Suppressor macrophage treated with lipopolysaccharide for 4 hours (primary cell): ENCODE measurements around the gene UROC1.

Experiments used
- DNase-seq: peaks from one replicate; pipeline ENCODE4 v3.0.0-alpha.2; 2020

UROC1 gene

DNA sequence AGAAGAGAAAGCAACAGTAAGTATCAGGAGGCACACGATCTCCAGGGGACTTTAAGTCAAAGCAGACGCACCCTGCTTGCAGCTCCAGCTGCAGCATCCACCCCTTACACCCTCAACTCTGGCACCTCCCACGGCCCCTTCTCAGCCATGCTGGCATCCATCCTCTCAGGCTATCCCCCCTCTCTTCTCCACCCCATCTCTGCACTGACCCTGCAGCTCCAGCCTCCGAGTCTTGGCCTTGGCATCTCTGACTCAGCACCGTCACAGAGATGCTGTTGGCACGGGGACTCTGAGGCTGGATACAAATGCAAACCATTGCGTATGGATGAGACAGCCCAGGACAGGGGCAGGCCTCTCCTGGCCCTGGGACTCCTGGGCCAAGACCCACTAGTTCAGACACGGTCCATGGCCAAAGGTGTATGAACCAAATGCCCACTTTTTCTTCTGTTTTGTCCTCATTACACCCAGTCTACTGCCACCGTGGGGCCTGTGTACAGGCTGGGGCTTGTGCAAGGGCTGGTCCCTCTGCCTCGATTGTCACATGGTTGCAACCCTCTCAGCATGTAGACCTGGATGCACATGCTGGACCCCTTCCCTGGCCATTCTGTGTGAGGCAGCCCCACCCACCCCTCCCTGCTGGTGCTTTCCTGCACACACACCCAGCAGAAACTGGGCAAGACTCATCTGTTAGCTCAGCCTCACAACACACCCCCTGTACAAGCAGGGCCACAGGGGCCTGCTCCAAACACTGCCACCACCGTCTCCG lies 23.2 kb downstream of the UROC1 start:
- DNase-seq: no peak

DNA sequence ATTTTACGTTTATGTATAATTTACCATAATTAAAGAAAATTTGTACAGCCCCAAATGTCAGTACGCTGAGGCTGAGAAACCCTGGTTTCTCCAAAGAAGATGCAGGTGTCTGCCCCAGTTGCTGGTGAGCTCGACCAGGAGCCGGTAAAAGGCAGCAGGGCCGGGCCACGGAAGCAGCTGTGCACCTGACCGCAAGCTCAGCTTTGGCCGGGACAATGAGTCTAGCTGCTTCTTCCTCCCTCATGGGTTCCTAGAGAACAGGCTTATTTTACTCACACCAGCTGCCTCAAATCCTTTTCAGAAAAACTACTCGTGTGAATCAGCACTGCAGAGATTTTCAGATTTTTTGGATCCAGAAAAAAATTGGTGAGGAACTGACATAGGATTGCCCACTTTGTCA lies 23.8 kb downstream of the UROC1 start:
- DNase-seq: no peak

DNA sequence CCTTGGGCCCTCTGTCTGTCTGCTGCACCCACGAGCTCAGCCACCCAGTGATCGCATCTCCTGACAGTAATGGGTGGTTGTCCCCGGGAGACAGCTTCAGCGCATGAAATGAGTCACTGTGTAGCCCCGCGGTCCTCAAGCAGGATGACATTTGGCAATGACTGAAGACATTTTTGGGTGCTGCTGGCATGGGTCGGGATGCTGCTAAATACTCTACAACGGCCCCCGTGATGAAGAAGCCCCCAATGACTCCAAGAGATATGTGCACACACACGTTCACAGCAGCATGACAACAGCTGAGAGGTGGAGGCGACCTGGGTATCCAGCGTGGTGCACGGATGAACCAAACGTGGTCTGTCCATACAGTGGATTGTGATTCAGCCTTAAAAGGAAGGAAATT lies 24.5 kb downstream of the UROC1 start:
- DNase-seq: no peak

DNA sequence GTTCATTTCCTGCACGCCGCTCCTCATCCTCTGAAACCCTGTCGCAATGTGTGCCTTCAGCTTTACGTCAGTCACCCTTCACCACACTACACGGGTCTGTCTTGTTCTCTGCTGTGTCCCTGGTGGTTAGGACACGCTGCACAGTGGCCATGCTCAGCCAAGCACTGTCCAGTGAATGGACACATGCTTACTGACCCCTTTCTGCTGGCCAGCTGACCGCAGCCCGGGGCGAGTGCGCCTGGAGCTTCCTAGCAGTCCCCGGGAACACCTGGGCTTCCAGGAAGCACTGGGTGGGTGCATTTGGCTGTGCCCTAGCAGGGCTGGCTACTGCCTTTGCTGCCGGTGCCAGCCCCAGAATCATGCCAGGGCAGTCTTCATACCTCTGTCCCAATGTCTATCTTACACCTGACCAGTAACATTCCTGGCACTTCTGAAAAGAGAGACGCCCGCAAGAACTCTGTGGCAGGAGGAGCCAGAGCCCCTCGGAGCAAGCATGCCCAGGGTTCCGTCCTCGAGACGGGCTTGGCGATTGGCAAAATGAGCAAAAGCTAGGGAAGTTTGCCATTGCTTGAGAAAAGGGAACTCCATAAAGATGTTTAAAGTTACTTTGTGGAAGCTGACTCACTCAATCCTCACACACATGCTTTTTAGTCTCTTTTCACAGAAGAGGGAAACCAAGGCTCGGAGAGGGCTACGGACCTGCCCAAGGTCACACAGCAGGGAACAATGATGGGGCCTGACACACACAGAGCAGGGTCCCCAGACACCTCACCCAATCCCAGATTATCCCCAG lies 26.2 kb downstream of the UROC1 start:
- peak; percentile 11 for DNase-seq

DNA sequence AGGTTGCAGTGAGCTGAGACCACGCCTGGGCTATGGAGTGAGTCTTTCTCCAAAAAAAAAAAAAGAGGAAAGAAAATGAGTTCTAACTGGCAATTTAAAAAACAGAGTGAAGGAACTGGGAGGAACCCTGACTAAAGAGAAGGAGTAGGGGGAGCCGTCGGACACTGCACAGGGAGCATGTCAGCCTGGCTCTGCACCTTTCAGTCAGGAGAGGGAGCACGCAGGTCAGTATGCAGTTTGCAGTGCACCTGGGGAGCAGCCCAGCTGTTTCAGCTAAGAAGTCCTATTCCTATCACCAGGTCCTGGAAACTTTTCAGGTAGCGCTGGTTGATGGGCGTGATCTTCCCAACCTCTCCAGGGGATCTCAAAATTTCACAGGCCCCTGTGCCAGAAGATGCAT lies 27.0 kb downstream of the UROC1 start:
- DNase-seq: no peak

DNA sequence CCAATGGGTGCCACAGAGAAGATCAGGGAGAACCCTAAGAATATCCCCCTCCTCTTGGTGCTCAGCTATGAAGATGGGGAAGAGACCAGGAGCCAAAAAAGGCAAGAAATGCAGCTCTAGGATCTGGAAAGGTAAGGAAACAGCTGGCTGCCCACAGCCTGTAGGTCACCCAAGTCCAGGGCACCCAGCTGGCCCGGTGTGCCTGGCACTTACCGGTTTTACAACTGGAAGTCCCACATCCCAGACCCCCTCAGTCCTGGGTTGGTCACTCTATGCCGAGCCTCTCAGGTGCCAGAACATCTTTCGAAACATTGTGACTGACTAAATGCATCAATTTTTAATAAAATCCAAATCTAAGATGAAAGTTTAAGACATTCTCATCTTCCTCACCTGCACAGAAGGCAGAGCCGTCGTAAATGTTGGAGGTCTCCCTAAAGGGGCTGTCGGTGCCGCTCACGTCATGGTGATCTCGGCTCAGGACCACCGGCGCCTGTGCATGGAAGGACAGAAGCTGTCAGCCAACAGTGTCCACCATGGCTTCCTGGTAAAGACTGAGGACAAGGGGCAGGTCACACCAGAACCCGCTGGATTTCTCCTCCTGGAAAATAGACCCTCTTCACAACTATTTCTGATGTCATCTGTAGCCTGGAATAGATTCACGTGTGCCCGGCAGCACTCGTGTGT lies 28.5 kb downstream of the UROC1 start:
- no peak for DNase-seq

DNA sequence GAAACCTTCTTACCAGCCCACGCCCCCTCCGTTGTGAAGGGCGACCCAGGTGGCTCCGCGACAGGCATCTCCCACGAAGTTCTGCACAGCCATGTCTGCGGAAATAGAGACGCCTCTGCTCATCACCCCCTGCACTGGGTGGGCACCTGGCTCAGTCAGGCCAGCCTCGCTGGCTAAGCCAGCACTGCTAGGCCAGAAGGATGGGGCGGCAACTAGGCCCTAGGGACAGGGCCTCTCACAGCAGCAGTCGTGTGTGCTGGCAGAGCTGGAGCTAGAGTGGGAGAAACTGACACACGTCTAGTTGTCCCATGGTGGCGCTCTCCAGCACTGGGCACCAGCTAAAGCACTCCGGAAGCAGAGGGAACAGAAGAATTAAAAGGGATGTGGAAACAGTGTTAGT lies 29.4 kb downstream of the UROC1 start:
- DNase-seq: no peak

DNA sequence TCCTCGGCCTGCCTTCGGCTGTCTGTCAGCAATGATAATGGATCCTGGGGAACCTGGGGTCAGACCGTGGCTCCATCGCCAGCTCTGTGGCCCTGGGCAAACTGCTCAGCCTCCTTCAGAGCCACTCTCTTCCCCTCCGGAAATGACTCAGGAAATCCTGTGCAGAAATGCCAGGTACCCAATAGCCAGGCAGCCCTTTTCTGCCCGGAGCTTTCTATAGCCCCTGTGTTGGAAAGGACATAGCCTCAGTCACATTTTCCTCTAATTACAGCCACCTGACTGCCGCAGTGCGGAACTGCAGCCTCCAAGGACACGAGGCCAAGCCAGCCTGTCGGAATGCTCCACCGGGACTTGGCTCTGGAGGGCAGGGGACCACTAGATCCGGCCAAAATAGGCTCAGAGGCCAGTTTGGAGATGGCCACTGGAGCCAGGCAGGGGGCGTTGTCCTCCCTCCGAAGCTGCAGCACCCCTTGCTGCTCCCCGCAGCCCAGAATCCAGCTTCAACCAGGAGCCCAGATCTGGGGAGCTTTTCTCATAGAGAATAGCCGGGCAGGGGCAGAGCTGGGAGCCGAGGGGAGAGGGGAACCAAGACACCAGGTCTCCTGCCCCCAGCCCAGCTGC lies 30.3 kb downstream of the UROC1 start:
- no peak for DNase-seq

DNA sequence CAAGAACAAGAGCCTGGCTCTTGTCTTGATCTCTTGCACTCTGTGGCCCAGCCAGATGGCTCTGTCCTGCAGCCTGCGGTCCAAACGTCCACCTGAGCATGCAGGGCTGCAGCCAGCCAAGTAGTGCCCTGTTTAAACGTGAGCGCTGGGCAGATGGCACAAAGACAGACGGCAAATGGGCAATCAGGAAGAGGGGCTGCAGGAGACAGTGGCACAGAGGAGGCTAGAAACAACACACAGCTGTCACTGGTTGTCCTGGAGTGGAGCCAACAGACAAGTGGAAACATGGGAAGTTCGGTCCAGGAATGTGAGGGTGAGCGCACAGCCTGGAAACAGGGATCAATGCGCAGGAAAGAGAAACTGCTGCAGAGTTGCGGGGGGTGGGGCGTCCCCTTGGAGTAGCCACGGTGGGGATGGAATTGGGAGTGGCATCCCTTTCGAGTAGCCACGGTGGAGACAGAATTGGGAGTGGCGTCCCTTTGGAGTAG lies 31.2 kb downstream of the UROC1 start:
- no peak for DNase-seq

DNA sequence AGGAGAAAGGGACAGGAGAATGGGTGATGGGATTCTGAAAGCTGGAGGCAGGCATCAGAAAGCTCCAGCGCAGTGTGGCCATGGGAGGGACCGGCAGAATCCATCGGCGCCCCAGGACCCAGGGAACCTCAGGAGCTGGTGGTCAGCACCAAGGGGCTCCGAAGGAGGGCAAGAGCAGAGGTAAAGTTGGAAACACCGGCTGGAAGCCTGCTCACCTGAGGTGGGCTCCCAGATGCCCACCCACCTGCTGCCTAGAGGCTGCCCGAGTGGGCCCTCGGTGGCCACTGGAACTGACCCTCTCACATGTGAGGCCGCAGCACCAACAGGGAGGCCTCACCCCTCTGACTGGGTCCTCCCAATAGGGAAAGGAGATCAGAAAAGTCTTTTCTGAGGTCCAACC lies 31.6 kb downstream of the UROC1 start:
- DNase-seq: no peak

DNA sequence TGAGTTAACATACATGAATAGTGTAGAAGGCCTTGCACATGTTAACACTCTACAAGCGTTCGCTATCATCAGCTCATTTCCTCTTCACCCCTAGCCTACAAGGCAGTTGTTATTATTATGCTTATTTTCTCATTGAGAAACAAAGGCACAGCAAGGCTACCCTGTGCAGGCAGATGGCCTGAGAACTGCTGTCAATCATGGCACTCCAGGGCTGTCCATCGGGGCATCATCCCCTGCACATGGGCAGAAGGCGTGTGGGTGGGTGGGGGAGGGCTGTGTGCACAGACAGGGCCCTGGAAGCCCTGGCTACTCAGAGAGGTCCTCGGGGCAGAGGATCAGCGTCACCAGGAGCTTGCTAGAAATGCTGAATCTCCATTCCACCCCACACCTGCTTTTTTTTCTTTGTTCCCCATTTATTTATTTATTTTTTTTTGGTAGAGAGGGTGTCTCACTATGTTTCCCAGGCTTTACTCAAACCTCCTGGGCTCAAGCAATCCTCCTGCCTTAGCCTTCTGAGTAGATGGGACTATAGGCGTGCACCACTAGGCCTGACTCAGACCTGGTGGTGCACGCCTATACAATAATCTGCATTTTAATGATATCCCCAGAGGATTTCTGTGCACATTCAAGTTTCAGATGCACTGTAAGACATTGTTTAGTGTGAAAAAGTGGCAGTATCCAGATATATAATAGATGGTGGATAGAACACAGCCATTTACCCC lies 32.2 kb downstream of the UROC1 start:
- no peak for DNase-seq

DNA sequence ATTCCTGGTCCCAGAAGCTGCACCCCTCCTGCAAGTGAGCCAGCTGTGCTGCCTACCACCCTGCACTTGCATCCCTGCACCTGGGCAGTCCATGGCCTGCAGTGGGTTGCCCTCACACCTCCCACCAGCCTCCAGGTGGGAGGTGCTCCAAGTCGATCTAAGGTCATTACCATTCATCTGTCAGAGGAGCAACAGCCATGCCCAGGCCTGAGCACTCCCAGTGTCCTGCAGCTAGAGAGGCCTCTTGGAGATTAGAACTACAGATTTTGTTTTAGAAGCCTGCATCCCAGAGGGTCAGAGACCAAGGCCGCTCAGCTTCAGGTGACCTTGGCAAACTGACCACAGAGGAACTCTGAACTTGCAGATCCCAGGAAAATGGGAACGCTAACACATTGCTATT lies 32.9 kb downstream of the UROC1 start:
- no peak for DNase-seq

DNA sequence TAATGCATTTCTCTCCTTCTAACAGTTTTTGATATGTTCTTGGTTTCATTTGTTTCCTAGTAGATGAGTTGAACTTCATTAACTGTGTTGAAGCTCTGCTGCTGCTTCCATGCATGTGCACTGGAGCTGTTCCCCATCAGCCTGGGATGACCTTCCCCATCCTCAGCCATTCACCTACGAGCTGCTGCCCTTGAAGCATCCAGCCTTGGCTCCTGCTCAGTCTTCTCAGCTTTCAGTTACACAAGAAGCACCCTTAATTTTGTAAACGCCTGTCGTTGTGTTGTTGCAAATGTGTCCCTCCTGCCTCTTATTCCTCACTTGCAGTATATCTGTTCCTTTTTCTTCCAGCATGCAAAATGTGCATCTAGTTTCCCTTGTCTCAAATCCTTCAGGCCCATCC lies 33.4 kb downstream of the UROC1 start:
- DNase-seq: no peak

DNA sequence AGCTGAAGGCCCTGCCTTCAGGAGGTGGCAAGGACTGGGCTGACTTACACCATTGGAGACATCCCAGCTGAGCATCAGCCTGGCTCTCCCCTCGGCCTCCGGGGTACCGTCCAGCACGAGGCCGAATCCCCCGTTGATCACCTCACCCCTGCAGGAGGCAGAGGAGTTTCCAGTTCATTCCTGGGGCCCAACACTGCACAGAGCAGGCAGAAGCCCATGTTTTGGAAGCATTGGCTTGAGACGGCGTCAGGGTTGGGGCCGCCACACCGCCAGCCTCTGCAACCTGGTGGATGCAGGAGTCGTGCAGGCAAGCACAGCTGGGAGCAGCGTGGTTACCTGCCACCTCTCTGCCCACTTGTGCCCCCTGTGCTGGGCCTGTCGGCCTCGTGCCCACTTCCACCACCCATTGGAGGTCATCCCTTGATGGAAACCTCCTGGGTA lies 34.2 kb downstream of the UROC1 start:
- no peak for DNase-seq

DNA sequence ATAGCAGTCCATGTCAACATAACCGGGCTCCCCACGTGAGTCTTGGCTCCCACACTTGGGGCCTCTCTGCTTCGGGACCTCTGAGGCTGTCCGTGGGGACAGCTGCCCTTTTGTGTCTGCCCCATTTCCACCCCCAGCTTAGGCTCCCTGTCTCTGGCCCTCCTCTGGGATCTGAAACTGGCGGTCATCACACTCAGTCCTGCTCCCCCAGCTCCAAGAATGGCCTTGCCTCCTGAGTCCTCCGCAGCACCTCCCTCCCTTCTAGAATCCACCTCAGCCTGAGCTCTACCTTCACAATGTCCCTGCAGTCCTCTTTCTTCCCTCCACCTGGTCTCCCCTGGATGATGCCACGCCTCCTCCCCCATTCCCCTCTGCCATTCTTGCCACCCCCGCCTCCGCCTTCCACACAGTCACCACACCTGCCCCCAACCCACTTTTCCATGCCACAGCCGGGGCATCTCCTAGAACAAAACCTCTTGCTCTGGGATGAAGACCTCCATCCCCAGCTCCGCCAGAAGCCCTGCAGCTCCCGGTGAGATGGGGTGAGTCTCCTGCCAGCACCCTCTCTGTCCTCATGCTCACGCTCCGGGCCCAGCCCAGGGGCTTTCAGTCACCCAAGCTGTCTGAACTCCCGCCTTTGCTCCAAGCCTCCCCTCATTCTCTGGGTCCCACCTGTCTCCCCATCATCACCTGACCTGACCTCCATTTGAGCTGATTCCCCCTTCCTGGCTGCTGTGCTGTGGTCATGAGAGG lies 34.9 kb downstream of the UROC1 start:
- DNase-seq: no peak

DNA sequence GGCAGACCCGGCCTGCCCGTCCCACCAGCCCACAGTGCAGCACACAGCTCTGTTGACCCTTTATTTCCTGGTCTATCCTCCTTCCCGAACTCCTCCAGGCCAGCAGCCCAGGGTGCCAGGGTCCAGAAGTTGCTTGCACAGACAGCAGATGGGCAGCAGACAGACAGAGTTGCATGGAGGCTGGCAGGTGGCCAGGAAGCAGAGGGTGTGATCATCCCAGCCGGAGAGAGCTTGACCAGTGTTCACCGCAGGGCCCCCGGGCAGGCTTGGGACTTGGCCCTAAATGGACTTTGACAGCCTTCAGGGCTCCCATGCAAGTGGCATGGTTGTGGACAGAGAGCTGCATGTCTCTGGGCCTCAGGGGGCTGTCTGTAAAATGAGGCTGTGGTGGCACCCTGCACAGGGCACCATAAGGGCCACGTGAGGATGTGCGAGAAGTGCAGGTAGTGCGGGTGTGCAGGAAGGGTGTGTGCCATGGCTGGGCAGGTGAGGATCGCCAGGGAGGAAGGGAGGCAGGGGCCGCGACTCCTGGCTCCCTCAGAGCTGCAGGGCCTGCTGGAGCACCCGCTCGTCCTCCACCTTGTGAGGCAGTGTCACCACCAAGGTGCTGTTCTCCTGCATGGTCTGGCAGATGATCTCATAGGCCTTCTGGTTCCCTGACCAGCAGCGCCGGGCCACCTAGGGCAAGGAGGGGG lies 35.6 kb downstream of the UROC1 start:
- DNase-seq: no peak

DNA sequence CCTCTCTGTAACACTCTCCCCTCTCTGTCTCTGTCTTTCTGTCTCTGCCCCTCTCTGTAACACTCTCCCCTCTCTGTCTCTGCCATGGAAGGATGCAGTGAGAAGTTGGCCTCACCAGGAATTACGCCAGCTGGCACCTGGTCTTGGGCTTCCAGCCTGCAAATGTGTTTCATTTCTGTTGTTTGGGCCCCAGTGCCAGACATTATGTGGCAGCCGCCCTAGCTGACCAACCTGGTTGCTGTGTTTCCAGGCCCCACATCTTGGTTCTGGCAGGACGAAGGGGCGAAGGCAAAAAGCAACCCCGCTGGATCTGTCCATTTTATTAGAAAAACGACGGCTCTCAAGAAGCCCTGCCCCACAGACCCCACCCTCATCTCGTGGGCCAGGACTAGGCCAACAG lies 36.7 kb downstream of the UROC1 start:
- no peak for DNase-seq

DNA sequence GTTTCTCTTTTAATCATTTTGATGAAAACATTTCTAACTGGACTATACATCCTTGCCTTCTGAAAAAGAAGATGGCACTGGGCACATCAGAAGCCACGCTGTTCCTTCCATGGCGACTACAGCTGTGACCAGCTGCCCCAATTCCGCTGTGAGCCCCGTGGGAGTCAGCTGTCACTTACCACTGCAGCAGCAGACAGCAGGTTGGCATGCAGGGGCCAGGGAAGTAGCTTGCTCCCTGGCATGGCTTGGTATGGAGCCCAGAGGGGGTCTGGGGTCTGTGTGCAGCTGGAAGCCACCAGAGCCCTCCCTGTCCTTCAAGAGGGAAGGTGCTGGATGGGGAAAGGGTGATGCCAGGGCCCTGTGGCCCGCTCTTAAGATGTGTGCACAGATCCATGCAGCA lies 37.4 kb downstream of the UROC1 start:
- DNase-seq: no peak

DNA sequence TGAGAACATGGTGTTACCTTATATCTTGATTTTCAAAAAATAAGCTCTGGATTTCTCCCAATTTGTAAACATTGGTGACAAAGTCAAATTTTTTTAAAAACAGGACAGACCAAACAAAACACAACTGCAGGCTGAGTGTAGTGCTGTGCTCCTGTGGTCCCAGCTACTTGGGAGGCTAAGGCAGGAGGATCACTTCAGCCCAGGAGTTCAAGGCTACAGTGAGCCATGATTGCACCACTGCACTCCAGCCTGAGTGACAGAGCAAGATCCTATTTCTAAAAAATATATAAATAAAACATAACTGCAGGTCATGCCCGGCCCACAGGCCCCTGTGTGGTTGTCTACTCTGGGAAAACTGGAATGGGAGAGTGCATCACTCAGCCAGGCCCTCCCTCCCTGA lies 37.9 kb downstream of the UROC1 start:
- no peak for DNase-seq

DNA sequence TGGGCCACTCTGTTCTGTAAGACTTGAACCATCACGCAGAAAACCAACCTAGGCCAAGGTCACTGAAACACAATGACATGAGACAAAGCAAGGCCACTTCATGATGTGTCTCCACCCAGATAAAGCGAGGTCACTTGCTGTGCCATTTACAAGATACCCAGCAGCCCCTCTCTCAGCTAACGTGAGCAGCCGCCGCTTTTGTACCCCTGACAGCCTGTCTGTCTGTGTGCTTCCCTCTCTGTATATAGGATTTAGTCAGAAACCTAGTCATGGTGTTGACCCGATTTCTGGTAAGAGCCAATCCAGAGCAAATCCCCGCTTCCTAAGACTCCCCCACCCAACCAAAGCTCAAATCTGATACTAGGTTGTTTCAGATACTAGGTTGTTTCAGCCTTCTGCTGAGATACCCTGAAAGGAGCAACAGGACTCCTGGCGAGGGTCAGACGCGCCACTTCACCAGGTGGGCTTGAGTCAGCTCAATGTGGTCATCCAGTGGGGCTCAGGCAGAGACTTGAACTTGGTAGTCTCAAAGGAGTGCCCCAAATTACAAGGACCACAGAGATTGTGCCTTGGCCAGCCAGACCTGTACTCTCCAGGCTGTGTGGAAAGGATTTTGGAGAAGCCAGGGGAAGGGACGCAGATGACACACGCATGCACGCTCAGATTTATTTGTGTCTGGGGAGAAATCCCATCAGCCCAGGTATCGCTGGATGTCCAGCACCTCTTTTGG lies 38.8 kb downstream of the UROC1 start:
- no peak for DNase-seq

DNA sequence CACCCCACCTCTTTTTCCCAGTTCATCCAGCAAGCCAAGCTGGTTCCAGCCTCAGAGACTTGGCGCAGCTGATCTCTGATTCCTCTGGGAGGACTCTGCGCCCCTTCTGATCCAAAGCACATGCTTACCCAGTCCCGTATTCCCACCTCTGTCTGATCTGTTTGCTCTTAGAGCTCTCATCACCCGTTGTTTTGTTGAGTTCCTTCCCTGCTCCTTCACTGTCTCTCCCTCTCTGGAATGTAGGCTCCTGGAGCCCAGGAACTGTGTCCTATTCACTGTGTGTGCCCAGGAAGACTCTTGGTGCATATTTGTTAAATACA lies 40.6 kb downstream of the UROC1 start:
- no peak for DNase-seq
